A375 (cell line): ENCODE measurements around the gene FGD3. TPM values are rescaled to one million over a fixed set of nuclear protein-coding genes. Genes with fewer than 3 reads are reported as not detected.

Experiments
- total RNA-seq: library from RNA; depleted of rRNA; stranded (reverse); fragments of >200 nt; shearing (Covaris generic); gene quantifications from 2 replicates; pipeline ENCODE4 v1.2.3, GENCODE V29; 2014; rRNA removed

The FGD3 gene, protein sequence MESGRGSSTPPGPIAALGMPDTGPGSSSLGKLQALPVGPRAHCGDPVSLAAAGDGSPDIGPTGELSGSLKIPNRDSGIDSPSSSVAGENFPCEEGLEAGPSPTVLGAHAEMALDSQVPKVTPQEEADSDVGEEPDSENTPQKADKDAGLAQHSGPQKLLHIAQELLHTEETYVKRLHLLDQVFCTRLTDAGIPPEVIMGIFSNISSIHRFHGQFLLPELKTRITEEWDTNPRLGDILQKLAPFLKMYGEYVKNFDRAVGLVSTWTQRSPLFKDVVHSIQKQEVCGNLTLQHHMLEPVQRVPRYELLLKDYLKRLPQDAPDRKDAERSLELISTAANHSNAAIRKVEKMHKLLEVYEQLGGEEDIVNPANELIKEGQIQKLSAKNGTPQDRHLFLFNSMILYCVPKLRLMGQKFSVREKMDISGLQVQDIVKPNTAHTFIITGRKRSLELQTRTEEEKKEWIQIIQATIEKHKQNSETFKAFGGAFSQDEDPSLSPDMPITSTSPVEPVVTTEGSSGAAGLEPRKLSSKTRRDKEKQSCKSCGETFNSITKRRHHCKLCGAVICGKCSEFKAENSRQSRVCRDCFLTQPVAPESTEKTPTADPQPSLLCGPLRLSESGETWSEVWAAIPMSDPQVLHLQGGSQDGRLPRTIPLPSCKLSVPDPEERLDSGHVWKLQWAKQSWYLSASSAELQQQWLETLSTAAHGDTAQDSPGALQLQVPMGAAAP
- total RNA-seq, result 0.23 and 0.37 TPM in 2 replicates

DNA sequence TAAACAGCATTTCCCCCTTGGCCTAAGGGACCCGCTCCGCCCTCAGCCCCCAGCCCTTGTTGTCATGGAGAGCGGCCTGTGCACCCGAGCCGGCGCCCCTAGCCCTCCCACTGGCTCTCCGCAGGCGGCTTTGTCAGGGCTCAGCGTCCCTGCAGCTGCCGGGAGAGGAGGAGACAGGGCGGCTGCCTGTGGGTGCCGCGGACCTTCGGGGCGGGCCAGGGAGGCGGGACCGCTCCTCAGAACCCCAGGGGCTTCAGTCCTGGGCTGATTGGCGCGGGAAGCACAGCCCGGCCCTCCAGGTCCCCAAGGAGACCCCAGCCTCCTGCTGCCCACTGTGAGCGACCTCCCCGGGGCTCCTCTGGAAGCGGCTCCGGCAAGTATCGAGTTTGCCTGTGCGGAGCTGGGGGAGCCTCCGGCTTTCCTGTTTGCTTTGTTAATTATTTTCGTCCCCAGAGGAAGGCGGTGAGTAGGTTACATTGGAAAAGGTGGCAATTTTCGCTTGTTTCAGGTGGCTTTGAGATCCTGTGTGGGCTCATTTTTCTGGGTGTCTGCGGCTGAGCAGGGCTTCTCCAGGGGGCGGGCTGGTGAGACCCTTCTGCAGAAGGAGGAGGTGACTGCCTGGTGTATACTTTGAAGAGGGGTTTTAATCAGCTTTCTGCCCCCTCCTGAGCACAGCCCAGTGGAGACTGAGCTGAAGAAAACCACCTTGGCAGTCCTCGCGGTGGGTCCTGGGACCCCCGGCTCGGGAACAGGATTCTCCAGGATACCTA lies at the start of gene FGD3:
FGD3 (plus strand) TSS at position 256 of the 770 bp plus-strand sequence. CDS start 28,734 bp downstream, outside the sequence.

DNA sequence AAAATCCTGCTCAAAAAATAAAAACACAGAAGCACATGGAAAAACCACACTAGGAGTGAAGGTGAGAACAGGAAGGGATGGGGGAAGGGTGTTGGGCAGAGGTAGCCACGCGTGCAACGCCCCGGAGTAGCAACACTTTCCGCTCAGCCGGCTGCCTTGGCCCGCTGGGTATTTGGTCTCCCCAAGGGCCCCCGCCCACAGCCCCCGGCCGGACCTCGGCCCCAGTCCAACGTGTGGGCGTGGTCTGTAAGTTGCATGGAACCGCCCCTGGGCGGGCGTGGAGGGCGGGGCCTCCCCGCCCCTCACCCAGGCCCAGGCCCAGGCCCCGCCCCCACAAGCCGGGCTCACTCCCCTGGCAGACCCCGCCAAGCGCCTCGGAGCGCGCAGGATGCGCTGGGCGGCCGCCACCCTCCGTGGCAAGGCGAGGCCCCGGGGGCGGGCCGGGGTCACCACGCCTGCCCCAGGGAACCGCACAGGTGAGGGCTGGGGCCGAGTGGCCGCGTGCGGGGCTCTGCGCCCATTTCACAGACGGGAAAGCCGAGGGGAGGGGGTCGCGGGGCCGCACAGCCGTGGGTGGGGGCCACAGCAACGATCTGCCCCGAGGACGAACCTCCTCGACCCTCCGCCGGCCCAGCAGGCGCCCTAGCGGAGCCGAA lies 111.2 kb downstream of the FGD3 start, which contains the start of gene SUSD3:
SUSD3 (plus strand) TSS at position 347 of the 656 bp plus-strand sequence; CDS start at position 389, 42 bp downstream.

Other genes starting within 250 kb of the FGD3 start
- 35.0 and 38.9 TPM in 2 replicates for gene BICD2, start 182.7 kb upstream of the FGD3 start, total RNA-seq
- 5.0 and 5.3 TPM in 2 replicates for gene ZNF484, start 69.5 kb upstream of the FGD3 start, total RNA-seq
- gene SUSD3, start 111.2 kb downstream of the FGD3 start, total RNA-seq, result 0.41 and 0.72 TPM in 2 replicates
- gene CARD19, start 148.7 kb downstream of the FGD3 start, total RNA-seq, result 92.9 and 123 TPM in 2 replicates
- 27.5 and 32.4 TPM in 2 replicates for gene NINJ1, start 186.7 kb downstream of the FGD3 start, total RNA-seq
- 0.98 and 1.5 TPM in 2 replicates for gene WNK2, start 236.6 kb downstream of the FGD3 start, total RNA-seq